Astrocyte (in vitro differentiated cells and primary cell): ENCODE measurements around the gene KLHL22.

Experiments used
- EZH2 ChIP-seq: IDR thresholded peaks from 2 replicates; pipeline ENCODE4 v1.6.1; 2012; ENCODE audit warnings: mild to moderate bottlenecking, low read length, inconsistent platforms; ENCODE audit not compliant: insufficient read depth
- TF ChIP-seq, protein P1 (sequence below): IDR thresholded peaks from 2 replicates; pipeline ENCODE4 v1.5.1; 2011; ENCODE audit warnings: low read depth, mild to moderate bottlenecking, inconsistent platforms, low read length, moderate library complexity; ENCODE audit not compliant: insufficient read depth

DNA sequence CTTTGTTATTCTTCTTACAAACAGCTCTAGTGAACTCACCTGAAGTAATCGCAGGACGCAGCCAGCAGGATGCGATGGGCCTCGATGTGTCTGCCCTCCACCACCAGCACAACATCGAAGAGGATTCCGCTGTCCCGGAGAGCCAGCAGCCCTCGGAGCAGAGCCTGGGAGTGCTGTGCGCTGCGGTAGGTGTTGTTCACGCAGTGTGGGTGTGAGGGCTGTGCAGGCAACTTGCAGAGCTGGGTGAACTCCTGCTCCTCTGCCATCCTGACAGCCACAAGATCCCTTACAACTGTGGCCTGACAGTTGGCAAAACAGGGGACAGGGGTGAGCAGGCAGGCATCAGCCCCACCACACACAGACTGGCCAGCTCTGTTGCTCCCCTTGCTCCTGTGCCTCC is 6.6 kb downstream of the KLHL22 start:
- TF ChIP-seq, protein P1, sequence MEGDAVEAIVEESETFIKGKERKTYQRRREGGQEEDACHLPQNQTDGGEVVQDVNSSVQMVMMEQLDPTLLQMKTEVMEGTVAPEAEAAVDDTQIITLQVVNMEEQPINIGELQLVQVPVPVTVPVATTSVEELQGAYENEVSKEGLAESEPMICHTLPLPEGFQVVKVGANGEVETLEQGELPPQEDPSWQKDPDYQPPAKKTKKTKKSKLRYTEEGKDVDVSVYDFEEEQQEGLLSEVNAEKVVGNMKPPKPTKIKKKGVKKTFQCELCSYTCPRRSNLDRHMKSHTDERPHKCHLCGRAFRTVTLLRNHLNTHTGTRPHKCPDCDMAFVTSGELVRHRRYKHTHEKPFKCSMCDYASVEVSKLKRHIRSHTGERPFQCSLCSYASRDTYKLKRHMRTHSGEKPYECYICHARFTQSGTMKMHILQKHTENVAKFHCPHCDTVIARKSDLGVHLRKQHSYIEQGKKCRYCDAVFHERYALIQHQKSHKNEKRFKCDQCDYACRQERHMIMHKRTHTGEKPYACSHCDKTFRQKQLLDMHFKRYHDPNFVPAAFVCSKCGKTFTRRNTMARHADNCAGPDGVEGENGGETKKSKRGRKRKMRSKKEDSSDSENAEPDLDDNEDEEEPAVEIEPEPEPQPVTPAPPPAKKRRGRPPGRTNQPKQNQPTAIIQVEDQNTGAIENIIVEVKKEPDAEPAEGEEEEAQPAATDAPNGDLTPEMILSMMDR, result no peak
- TF ChIP-seq EZH2, result no peak
